Colon (tissue), 2 donors: Measurements from ENCODE around the gene DCAF11.

Experiments used
- FAIRE-seq: peaks from 2 replicates; lab custom pipeline; 2012; peaks lifted over from hg19 to GRCh38; lab: Jason Lieb, UNC
- donor health status: control.
- donor health status: control.

Gene DCAF11

GRCh38 chr14:24114532-24115421 is at the start of gene DCAF11, which contains the start of gene NRL:
Gene DCAF11 (plus strand): TSS chr14:24114777. CDS start chr14:24115595, 818 bp downstream.
Gene NRL (minus strand): TSS chr14:24114949. CDS start chr14:24082848, 32,101 bp downstream.
- FAIRE-seq, result peak; percentile 75

DNA sequence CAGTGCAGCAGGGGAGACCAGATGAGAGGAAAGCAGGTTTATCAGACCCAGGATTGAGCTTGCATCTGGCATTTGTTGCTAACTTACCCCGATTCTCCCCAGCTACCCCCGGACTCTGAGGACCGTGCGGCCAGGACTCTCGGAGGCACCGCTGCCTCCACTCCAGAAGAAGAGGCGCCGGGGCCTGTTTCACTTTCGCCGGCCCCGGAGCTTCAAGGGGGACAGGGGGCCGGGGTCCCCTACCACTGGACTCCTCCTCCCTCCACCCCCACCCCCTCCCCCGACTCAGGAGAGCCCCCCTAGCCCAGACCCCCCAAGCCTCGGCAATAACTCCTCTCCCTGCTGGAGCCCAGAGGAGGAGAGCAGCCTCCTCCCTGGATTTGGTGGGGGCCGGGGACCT is 49.7 kb upstream of the DCAF11 start:
- FAIRE-seq, result no peak

- FAIRE-seq, result no peak
These were observed 49.2 kb upstream of the DCAF11 start for GRCh38 chr14:24065408-24065807.

DNA sequence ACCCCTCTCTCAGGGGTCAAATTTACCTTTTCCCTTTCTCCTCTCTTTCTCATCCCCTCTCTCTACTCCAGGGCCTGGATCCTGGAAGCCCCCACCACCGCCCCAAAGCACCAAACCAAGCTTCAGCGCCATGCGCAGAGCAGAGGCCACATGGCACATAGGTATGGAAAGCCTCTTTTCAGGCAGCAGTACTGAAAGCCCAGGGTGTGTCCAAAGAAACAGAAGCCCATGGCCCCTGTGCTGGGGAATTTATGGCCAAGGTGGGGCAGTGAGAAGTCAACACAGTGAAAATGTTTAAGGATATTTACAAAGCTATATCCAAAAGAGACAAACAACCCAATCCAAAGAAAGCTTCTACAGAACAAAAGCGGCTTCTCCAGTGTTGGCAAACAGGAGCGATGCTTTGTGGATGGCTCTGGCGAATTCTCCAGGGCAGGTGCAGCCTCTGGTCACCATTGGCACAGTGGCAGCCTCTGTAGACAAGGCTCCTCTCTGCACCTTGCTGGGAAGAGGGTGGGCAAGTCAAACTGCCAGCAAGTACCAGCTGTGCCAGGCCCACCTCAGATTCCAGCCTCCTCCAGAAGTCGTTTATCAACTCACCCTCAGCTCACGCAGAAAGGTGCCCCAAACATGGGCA is 48.0 kb upstream of the DCAF11 start:
- FAIRE-seq, result no peak

- no peak for FAIRE-seq
These were observed 47.2 kb upstream of the DCAF11 start for GRCh38 chr14:24067133-24068082.

- no peak for FAIRE-seq
These were observed 45.7 kb upstream of the DCAF11 start for GRCh38 chr14:24068711-24069410.

GRCh38 chr14:24069411-24069735 is 45.2 kb upstream of the DCAF11 start:
- FAIRE-seq, result no peak

- no peak for FAIRE-seq
These were observed 44.1 kb upstream of the DCAF11 start for GRCh38 chr14:24070285-24071143.

DNA sequence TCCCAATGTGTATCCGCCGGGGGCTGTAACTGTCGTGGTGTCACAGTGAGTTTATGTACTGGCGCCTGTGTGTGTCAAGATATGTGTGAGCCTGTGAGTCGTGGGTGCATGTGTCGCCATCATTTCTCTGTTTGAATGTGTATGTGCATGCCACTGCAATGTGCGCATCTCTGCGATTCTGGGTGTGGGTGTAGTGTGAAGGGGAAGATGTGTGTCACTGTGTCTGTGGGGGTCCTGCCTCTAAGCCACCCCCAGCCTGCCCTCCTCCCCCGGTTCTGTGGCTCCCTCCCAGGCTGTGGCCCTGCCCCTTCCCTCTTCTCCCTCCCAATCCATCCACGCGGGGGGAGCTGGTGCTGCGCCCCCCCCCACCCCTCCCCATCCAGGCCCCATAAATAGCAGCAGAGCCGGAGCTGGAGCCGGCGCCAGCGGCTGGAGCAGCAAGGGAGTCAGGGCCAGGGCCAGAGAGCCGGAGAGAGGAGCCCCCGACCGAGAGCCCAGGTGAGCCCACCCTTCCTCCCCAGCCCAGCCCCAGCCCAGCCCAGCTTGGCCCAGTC is 43.4 kb upstream of the DCAF11 start, which contains the start of gene CPNE6:
Gene CPNE6 (plus strand): TSS at position 419 of the 554 bp plus-strand sequence. CDS start 1,375 bp downstream, outside the sequence.
- FAIRE-seq, result no peak

DNA sequence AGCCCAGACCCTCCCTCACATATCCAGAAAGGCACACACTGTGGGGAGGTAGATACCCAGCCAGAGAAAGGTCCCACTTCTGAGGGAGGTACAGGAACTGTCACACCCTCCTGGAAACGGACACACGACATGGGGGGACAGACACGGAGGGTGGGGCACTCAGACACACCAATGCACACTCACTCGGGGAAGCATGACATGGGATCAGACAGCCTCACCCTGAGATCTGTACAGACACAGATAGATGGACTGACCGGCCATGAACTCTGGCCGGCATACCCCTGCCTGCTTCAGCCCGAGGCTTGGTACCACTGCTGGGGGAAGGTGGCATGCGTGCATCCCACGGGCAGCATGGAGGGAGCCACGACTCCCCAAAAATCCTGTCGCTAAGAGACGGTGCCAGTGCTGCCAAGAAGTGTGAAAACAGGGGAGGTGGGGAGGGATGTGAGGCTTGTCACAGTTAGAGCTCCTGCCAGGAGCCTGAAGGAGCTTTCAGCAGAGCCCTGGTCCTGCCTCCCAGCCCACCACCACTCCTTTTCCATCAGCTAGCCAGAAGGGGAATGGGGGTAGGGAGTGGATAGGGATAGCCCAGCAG is 42.6 kb upstream of the DCAF11 start:
- FAIRE-seq, result no peak

GRCh38 chr14:24072436-24072835 is 42.1 kb upstream of the DCAF11 start:
- FAIRE-seq, result no peak

DNA sequence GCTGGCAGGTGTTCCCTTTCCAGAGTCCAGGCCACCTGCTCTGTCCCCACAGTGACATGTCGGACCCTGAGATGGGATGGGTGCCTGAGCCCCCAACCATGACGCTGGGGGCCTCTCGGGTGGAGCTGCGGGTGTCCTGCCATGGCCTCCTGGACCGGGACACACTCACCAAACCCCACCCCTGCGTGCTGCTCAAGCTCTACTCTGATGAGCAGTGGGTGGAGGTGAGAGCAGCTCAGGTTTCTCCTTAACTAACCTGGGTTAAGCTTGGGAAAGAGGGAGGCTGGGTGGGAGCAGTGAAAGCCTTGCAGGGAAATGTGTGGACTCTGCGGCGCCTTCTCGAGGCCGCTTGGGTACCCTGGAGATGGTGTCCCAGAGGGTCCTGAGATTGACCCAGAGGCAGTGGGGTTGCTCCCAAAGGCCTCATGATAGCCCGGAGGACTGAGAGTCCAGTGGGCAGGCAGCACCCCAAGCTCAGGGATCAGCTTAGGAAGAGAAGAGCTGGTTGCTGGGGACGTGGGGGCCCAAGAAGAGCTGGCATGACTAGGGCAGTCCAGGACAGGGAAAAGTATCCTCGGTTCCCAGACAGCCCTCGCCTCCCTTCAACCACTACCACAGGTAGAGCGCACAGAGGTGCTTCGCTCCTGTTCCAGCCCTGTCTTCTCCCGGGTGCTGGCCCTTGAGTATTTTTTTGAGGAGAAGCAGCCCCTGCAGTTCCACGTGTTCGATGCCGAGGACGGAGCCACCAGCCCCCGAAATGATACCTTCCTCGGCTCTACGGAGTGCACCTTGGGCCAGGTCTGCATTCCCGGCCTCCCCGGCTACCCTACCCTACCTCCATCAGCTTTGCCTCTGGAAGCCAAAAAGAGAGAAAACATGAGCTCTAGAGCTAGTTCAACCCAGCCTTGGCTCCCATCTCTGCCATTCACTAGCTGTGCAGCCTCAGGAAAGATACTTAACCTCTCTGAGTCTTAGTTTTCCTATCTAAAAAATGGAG is 41.4 kb upstream of the DCAF11 start:
- FAIRE-seq, result no peak

- FAIRE-seq, result no peak
These were observed 39.7 kb upstream of the DCAF11 start for GRCh38 chr14:24074625-24075484.

DNA sequence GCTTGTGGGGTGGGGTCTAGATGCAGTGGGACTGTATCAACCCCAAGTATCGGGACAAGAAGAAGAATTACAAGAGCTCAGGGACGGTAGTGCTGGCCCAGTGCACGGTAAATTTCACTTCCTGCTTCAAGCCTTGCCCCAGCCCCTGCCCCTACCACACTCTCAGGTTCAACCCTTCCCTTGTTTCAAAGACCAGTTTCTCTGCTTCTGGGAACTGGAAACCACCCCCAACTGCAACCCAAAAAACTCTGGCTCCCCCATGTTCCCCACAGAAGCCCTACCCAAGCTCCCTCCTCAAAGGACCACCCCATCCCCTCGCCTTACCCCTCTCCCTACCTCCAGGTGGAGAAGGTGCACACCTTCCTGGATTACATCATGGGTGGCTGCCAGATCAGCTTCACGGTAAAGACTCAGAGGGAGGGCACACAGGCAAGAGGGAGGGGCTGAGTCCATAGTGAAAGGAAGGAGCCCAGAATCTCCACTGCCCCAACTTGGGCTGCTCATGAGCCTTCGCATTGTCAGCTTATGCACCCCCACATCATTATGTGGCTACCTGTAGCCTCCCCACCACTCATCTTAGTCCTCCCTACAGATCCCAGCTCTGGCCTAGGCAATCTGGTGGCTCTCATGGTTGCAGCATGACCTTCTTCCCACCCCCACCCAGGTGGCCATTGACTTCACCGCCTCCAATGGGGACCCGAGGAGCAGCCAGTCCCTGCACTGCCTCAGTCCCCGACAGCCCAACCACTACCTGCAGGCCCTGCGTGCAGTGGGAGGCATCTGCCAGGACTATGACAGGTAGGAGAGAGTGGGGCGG is 38.9 kb upstream of the DCAF11 start:
- no peak for FAIRE-seq

DNA sequence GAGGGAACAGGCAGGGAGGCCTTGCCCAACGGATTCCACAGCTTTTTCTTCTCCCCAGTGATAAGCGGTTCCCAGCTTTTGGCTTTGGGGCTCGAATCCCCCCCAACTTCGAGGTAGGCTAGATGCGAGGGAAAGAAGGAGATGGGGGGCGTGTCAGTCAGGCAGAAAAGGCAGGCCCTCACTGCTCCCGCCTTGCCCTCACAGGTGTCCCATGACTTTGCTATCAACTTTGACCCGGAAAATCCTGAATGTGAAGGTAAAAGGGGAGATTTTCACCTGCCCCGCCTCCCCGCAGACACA is 38.3 kb upstream of the DCAF11 start:
- no peak for FAIRE-seq

DNA sequence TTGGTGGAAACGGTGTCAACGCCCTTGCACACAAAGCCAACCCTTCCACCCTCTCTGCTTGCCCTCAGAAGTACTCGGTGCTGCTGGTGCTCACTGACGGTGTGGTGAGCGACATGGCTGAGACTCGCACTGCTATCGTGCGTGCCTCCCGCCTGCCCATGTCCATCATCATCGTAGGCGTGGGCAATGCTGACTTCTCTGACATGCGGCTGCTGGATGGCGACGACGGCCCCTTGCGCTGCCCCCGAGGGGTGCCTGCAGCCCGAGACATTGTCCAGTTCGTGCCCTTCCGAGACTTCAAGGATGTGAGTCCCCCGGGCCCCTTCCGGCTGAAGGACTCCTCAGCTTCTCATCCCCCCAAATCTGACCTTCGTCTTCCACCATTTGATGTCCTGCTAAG is 37.5 kb upstream of the DCAF11 start:
- no peak for FAIRE-seq

DNA sequence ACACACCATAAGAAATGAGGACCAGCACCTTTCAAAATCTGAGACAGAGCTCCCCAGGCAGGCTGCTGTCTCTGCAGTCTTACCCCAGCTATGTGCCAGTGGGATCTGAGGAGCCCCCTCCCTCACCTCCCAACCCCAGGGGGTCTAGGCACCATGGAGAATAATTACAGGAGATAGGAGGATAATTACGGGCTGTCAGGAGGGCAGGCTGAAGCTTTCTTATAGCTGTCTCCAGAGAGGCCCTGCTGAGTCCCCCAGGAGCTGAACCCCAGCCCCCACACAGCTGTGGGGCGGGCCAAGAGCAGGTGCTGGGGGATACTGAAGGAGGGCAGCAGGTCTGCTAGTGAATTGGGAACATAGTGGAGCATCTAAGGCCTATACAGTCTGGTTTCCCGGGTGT is 36.4 kb upstream of the DCAF11 start:
- FAIRE-seq, result no peak
